ENCODE data around the gene UGT1A8.

- no peak for TF ChIP-seq CTCF (IDR thresholded peaks at IDR 0.05)
- no peak for TF ChIP-seq POLR2A (IDR thresholded peaks at IDR 0.05; ENCODE audit: low read depth)
Observed at GRCh38 chr2:233791883-233792329, 174.5 kb downstream of the UGT1A8 start.

Data from esophagus muscularis mucosa (tissue), 3 donors.